K562 (cell line): ENCODE measurements around the gene ORC5. TPM values are rescaled to one million over a fixed set of nuclear protein-coding genes. Genes with fewer than 3 reads are reported as not detected.
A peak's percentile ranks its signal among the peaks of the same experiment; 100 is the strongest.

Experiments
- ATAC-seq: fragments of 200-7000 bp; cut with Tn5 transposase; 3 replicates; pipeline ENCODE4 v1.9.1; 2020; ENCODE audit warnings: moderate library complexity
- BruUV-seq: library from RNA; stranded (reverse); fragments of 400-500 nt; replicated peaks from 2 replicates; lab custom pipeline; 2021; lab: Mats Ljungman, UMichigan
- CTCF ChIA-PET: fragments of 300-600 bp; formaldehyde crosslinking; extraction: SDS; loops from one replicate; lab custom pipeline; 2021; ENCODE audit warnings: low intra/inter-chr PET ratio; lab: Yijun Ruan, JAX
- POLR2A ChIA-PET: fragments of 300-600, 350-650 bp; sonication (Branson Sonifier 250); formaldehyde crosslinking; extraction: SDS; loops from one replicate; lab custom pipeline; 2021; ENCODE audit warnings: antibody characterized with exemption, inconsistent platforms; lab: Yijun Ruan, JAX
- DNase-seq, 4 experiments: peaks; one replicate each; pipeline versions ENCODE4 v3.0.0 to v3.0.0-alpha.2; 2011 to 2018; ENCODE audit warnings: low spot score in 3 of 4, mixed read lengths in 3 of 4; ENCODE audit errors: extremely low read depth in 1 of 4
- FAIRE-seq: peaks from 2 replicates; lab custom pipeline; 2011; peaks lifted over from hg19 to GRCh38; lab: Jason Lieb, UNC
- H2AFZ ChIP-seq: 2 replicates; pipeline ENCODE4 v1.6.0; 2011; ENCODE audit warnings: low read depth, low read length, control low read depth, inconsistent platforms
- H3K27ac ChIP-seq: fragments of 200-600 bp; 3 replicates; pipeline ENCODE4 v1.8.0; 2011; ENCODE audit warnings: low read depth, mild to moderate bottlenecking, control low read depth, inconsistent platforms, low read length, moderate library complexity, mixed read lengths; ENCODE audit errors: extremely low read depth
- H3K27me3 ChIP-seq, 2 experiments: fragments of 300-600 bp in 1 of 2; 2 replicates in 1 of 2; 3 replicates in 1 of 2; pipeline versions ENCODE4 v1.6.0 to v1.8.0; 2011; ENCODE audit warnings: inconsistent platforms in 2 of 2, low read length in 2 of 2, mild to moderate bottlenecking in 1 of 2, mixed read lengths in 1 of 2, moderate library complexity in 1 of 2; ENCODE audit not compliant: control insufficient read depth in 2 of 2, insufficient read depth in 2 of 2
- H3K36me3 ChIP-seq: fragments of 300-600 bp; 3 replicates; pipeline ENCODE4 v1.8.0; 2011; ENCODE audit warnings: mild to moderate bottlenecking, low read length, inconsistent platforms; ENCODE audit not compliant: control insufficient read depth, insufficient read depth
- H3K4me1 ChIP-seq, 2 experiments: fragments of 200-600 bp in 1 of 2; replicated peaks in 1 of 2; 2 replicates in 1 of 2; 3 replicates in 1 of 2; pipeline versions ENCODE4 v1.5.1 to v1.8.0; 2011; ENCODE audit warnings: inconsistent platforms in 2 of 2, low read length in 2 of 2, mild to moderate bottlenecking in 1 of 2, mixed read lengths in 1 of 2, moderate library complexity in 1 of 2; ENCODE audit not compliant: control insufficient read depth in 2 of 2, insufficient read depth in 2 of 2
- H3K4me2 ChIP-seq: 2 replicates; pipeline ENCODE4 v1.6.1; 2011; ENCODE audit warnings: low read length, control low read depth, inconsistent platforms, mixed read lengths; ENCODE audit not compliant: insufficient read depth
- H3K4me3 ChIP-seq: fragments of 200-600 bp; sonication (generic), shearing (Covaris generic); 2 replicates; pipeline ENCODE4 v1.5.1; 2016; ENCODE audit warnings: control low read depth, inconsistent platforms
- H3K79me2 ChIP-seq: fragments of 200-600 bp; 3 replicates; pipeline ENCODE4 v1.8.0; 2011; ENCODE audit warnings: low read length, inconsistent platforms; ENCODE audit not compliant: control insufficient read depth, insufficient read depth
- H3K9ac ChIP-seq, 2 experiments: 2 replicates each; pipeline versions ENCODE4 v1.6.0 to v1.6.1; 2011; ENCODE audit warnings: low read depth in 2 of 2, low read length in 2 of 2, control low read depth in 1 of 2, inconsistent platforms in 1 of 2, mild to moderate bottlenecking in 1 of 2, mixed read lengths in 1 of 2; ENCODE audit not compliant: insufficient read depth in 1 of 2
- H3K9me1 ChIP-seq: one replicate; pipeline ENCODE4 v1.6.0; 2011; ENCODE audit warnings: inconsistent platforms, mild to moderate bottlenecking, low read length, moderate library complexity; ENCODE audit not compliant: control insufficient read depth, insufficient read depth
- H3K9me3 ChIP-seq: replicated peaks from 2 replicates; pipeline ENCODE4 v1.5.1; 2011; ENCODE audit warnings: low read depth, low read length, inconsistent platforms; ENCODE audit not compliant: control insufficient read depth, insufficient read depth
- H4K20me1 ChIP-seq: replicated peaks from 2 replicates; pipeline ENCODE4 v1.6.1; 2011; ENCODE audit warnings: low read length, inconsistent platforms, mixed read lengths; ENCODE audit not compliant: control insufficient read depth, insufficient read depth
- CTCF ChIP-seq, 3 experiments: IDR thresholded peaks in 2 of 3; conservative IDR thresholded peaks in 1 of 3; 2 replicates each; pipeline ENCODE4 v1.5.1; 2011 to 2012; ENCODE audit warnings: low read length in 3 of 3, mild to moderate bottlenecking in 3 of 3, control low read depth in 2 of 3, improper control_type of control experiment in 1 of 3, inconsistent platforms in 1 of 3, low read depth in 1 of 3, mixed read lengths in 1 of 3, moderate library complexity in 1 of 3; ENCODE audit not compliant: insufficient read depth in 2 of 3
- ILK ChIP-seq: fragments of 450-650 bp; IDR thresholded peaks from 2 replicates; pipeline ENCODE4 v1.6.1; 2016; ENCODE audit warnings: missing genetic modification characterization, low read depth, mild to moderate bottlenecking, missing compliant biosample characterization, moderate library complexity, borderline replicate concordance
- RAD21 ChIP-seq, 2 experiments: fragments of 250-450 bp in 1 of 2; fragments of 450-650 bp in 1 of 2; sonication (Bioruptor Pico) in 1 of 2; formaldehyde crosslinking in 1 of 2; IDR thresholded peaks in 1 of 2; conservative IDR thresholded peaks in 1 of 2; 2 replicates each; pipeline versions ENCODE4 v1.4.0 to v1.8.0; 2020 to 2022; ENCODE audit warnings: mild to moderate bottlenecking in 2 of 2, moderate library complexity in 1 of 2
- SMC3 ChIP-seq: conservative IDR thresholded peaks from 2 replicates; pipeline ENCODE4 v1.6.1; 2011; ENCODE audit warnings: low read depth, low read length, improper control_type of control experiment; ENCODE audit not compliant: insufficient read depth
- ZC3H4 ChIP-seq: sonication (generic); formaldehyde crosslinking; IDR thresholded peaks from 2 replicates; pipeline ENCODE4 v1.9.0; 2021; ENCODE audit warnings: missing genetic modification reagents, borderline replicate concordance
- ZNF395 ChIP-seq: fragments of 200-800 bp; sonication (Bioruptor generic); IDR thresholded peaks from 2 replicates; pipeline ENCODE4 v1.6.1; 2017; ENCODE audit warnings: missing genetic modification characterization, missing compliant biosample characterization
- WGBS: fragments of 100-300 bp; shearing (Covaris generic); methylation state at CpG from one replicate; pipeline ENCODE4 v1.1.6; 2016; ENCODE audit warnings: low coverage, mixed read lengths; ENCODE audit not compliant: insufficient coverage; ENCODE audit errors: missing lambda C conversion rate; 5-methylcytosine and 5-hydroxymethylcytosine counted together
- in situ Hi-C: fragments of 300-500 bp; cut with MboI; formaldehyde crosslinking; loops from 4 replicates; pipeline ENCODE4 v1.15.0; 2018; ENCODE audit warnings: inconsistent platforms, mixed read lengths
- intact Hi-C: fragments of 100-400 bp; cut with micrococcal nuclease; formaldehyde crosslinking; loops from 2 replicates; pipeline ENCODE4 v1.14.2; 2022
- polyA plus RNA-seq, 8 experiments: library from polyadenylated mRNA; depleted of rRNA in 4 of 8; stranded (reverse) in 5 of 8; unstranded in 3 of 8; fragments of >200 nt; fragmentation: Nextera tagmentation in 2 of 8; fragmentation: Illumina TruSeq in 1 of 8; extraction: Ambion mirVana in 2 of 8; extraction: Trizol in 1 of 8; gene quantifications; 2 replicates each; pipeline versions ENCODE4 v1.2.1 to v1.2.3, GENCODE V29; 2011 to 2014; ENCODE audit warnings: inconsistent platforms in 1 of 8, missing spikeins in 1 of 8
- total RNA-seq, 7 experiments: library from RNA; depleted of rRNA in 6 of 7; stranded (reverse); fragments of >200 nt in 6 of 7; fragmentation: Illumina TruSeq in 2 of 7; extraction: Trizol in 2 of 7; gene quantifications; 2 replicates each; pipeline versions ENCODE4 v1.2.1 to v1.2.3, GENCODE V29; 2011 to 2021; ENCODE audit warnings: low replicate concordance in 1 of 7

ORC5 gene
- total and polyA plus RNA-seq, 9 of the 15 experiments (the other 6 are each of a cell fraction or from before 2014, with no cell fraction given), result 29.8 to 136 (median 54.8) TPM

- TF ChIP-seq ZNF395 (CRISPR knock-in tag) (no peak), ILK (tag) (no peak)
These were observed 46.9 kb upstream of the ORC5 start (continued) for GRCh38 chr7:104254696-104255095.

- Histone ChIP-seq H3K79me2 (no peaks in the 10 kb centered on the region), H3K27ac (no peak overlapping the region), H3K9me3 (no peaks in the 10 kb centered on the region), H3K4me2 (no peak overlapping the region), H4K20me1 (no peaks in the 10 kb centered on the region), H3K4me3 (no peak overlapping the region), H3K4me1 (no peaks in the 10 kb centered on the region), H2AFZ (no peak overlapping the region), H3K36me3 (no peaks in the 10 kb centered on the region)
- no TSS peak for BruUV-seq
- ChIA-PET CTCF (no interaction called here), POLR2A (interaction anchor here (1.0 kb wide), 1 partner anchor 10 kb away, joined by 3 read pairs; no protein-coding TSS in a partner anchor)
- in situ Hi-C loops, result no loop called here
- WGBS, result 0% methylated on average over 4 of the region's 4 CpGs
- peak in 3 of 4 experiments; percentile 14 to 33 (median 19) for DNase-seq
- peak; percentile 46 to 54 (median 50); a peak in 5 of 6 replicates for TF ChIP-seq CTCF (IDR thresholded peaks at IDR 0.05 in 2 of 3, conservative IDR thresholded peaks at IDR 0.05 in 1 of 3; ENCODE audit: insufficient read depth in 2 of 3, low read depth in 1 of 3, low read length in 3 of 3)
- no peak for TF ChIP-seq ZC3H4 (CRISPR knock-in tag)
- peak in 1 of 2 experiments; percentile 44; a peak in 2 of 4 replicates for TF ChIP-seq RAD21 (CRISPR knock-in tag; conservative IDR thresholded peaks at IDR 0.05 in 1 of 2, IDR thresholded peaks at IDR 0.05 in 1 of 2)
- TF ChIP-seq SMC3, result peak; percentile 26; the same call in 1 of the 2 replicates
- TF ChIP-seq, all 486 proteins: peak for 3
- intact Hi-C loops, result loop anchor here (10.0 kb wide), 1 partner anchor 678 kb away; no protein-coding TSS in a partner anchor
- H3K9me1 ChIP-seq, result no peaks in the 10 kb centered on the region
- H3K9ac ChIP-seq, result no peak overlapping the region
- ATAC-seq (peak; percentile 86), FAIRE-seq (peak; percentile 72)
- peaks cover 0 to 6% of the 10 kb centered on the region in 2 experiments; a peak in 2 of 5 replicates for H3K27me3 ChIP-seq
These were observed 44.8 kb upstream of the ORC5 start for GRCh38 chr7:104252409-104253134.
